ENCODE data around the gene ANK3. TPM values are rescaled to one million over a fixed set of nuclear protein-coding genes. Genes with fewer than 3 reads are reported as not detected.

ANK3 gene
- total RNA-seq, 1 experiment from 2014 or later: 32.0 TPM

- TF ChIP-seq, protein P1, sequence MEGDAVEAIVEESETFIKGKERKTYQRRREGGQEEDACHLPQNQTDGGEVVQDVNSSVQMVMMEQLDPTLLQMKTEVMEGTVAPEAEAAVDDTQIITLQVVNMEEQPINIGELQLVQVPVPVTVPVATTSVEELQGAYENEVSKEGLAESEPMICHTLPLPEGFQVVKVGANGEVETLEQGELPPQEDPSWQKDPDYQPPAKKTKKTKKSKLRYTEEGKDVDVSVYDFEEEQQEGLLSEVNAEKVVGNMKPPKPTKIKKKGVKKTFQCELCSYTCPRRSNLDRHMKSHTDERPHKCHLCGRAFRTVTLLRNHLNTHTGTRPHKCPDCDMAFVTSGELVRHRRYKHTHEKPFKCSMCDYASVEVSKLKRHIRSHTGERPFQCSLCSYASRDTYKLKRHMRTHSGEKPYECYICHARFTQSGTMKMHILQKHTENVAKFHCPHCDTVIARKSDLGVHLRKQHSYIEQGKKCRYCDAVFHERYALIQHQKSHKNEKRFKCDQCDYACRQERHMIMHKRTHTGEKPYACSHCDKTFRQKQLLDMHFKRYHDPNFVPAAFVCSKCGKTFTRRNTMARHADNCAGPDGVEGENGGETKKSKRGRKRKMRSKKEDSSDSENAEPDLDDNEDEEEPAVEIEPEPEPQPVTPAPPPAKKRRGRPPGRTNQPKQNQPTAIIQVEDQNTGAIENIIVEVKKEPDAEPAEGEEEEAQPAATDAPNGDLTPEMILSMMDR (conservative IDR thresholded peaks at IDR 0.05): no peak
- TF ChIP-seq EZH2 (IDR thresholded peaks at IDR 0.05; ENCODE audit: low read depth): no peak
- CTCF ChIA-PET: no interaction called here
- Histone ChIP-seq H2AFZ (no peak overlapping the region), H3K4me2 (no peak overlapping the region), H3K36me3 (ENCODE audit: low read depth) (no peaks in the 10 kb centered on the region), H4K20me1 (ENCODE audit: insufficient read depth) (no peaks in the 10 kb centered on the region), H3K79me2 (ENCODE audit: low read depth) (no peaks in the 10 kb centered on the region), H3F3A (ENCODE audit: insufficient read depth, low read depth) (no peaks in the 10 kb centered on the region), H3K9me2 (ENCODE audit: insufficient read depth) (0 out of 2 replicates have a peak, but pooled peaks cover 4% of the 10 kb centered on the region), H3K4me3 (no peak overlapping the region), H3K27me3 (ENCODE audit: insufficient read depth, low read depth) (no peaks in the 10 kb centered on the region), H3K9me3 (ENCODE audit: insufficient read depth, low read depth) (no peaks in the 10 kb centered on the region), H3K27ac (no peak overlapping the region), H3K4me1 (replicated peaks; ENCODE audit: insufficient read depth) (no peaks in the 10 kb centered on the region)
- intact Hi-C loops (cut with micrococcal nuclease; ENCODE audit: unreplicated experiment): no loop called here
- no TSS peak for BruUV-seq (replicated peaks)
- no peak for DNase-seq
- POLR2A ChIA-PET (ENCODE audit: unreplicated experiment): no interaction called here
Measured at GRCh38 chr10:60253484-60253883, 136.2 kb downstream of the ANK3 start.

- Histone ChIP-seq H4K20me1 (ENCODE audit: insufficient read depth) (no peaks in the 10 kb centered on the region), H3K79me2 (ENCODE audit: low read depth) (no peaks in the 10 kb centered on the region), H3K4me1 (replicated peaks; ENCODE audit: insufficient read depth) (no peaks in the 10 kb centered on the region), H3K4me3 (no peak overlapping the region), H2AFZ (no peak overlapping the region), H3K27me3 (ENCODE audit: insufficient read depth, low read depth) (no peaks in the 10 kb centered on the region), H3F3A (ENCODE audit: insufficient read depth, low read depth) (no peaks in the 10 kb centered on the region), H3K27ac (no peak overlapping the region), H3K9me3 (ENCODE audit: insufficient read depth, low read depth) (no peaks in the 10 kb centered on the region), H3K9me2 (ENCODE audit: insufficient read depth) (0 out of 2 replicates have a peak, but pooled peaks cover 4% of the 10 kb centered on the region), H3K36me3 (ENCODE audit: low read depth) (no peaks in the 10 kb centered on the region), H3K4me2 (no peak overlapping the region)
- no peak for TF ChIP-seq EZH2 (IDR thresholded peaks at IDR 0.05; ENCODE audit: low read depth)
- TF ChIP-seq, protein P1 (conservative IDR thresholded peaks at IDR 0.05): no peak
- intact Hi-C loops (cut with micrococcal nuclease; ENCODE audit: unreplicated experiment): no loop called here
- CTCF ChIA-PET: no interaction called here
- BruUV-seq (replicated peaks): no TSS peak
- POLR2A ChIA-PET (ENCODE audit: unreplicated experiment): no interaction called here
- DNase-seq: no peak
Measured at GRCh38 chr10:60252688-60253087, 137.0 kb downstream of the ANK3 start.

DNA sequence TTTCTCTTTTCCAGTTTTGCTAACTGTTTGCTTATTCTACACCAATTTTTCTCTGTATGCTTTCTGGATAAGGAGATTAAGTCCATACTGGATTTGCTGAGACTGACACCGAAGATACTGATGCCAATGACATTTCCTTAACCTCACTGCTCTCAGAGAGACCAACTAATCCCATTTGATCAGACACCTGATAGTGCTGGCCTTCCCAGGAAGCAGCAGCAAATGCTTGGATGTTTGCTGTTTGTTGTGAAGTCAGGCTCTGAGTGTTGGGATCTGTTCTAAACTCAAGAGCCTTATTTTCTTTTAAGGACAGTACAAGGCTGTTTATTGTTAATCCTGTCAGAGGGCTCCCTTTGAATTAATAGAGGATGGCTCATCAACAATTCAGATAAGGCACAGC, 143.3 kb downstream of the ANK3 start:
- Histone ChIP-seq H3K27me3 (ENCODE audit: insufficient read depth, low read depth) (no peaks in the 10 kb centered on the region), H3K79me2 (ENCODE audit: low read depth) (no peaks in the 10 kb centered on the region), H3K27ac (no peak overlapping the region), H4K20me1 (ENCODE audit: insufficient read depth) (no peaks in the 10 kb centered on the region), H3K9me3 (ENCODE audit: insufficient read depth, low read depth) (no peaks in the 10 kb centered on the region), H3F3A (ENCODE audit: insufficient read depth, low read depth) (no peaks in the 10 kb centered on the region; the same call in 1 of the 2 replicates), H3K9me2 (ENCODE audit: insufficient read depth) (no peaks in the 10 kb centered on the region; the same call in 1 of the 2 replicates), H3K36me3 (ENCODE audit: low read depth) (no peaks in the 10 kb centered on the region), H2AFZ (no peak overlapping the region), H3K4me2 (no peak overlapping the region), H3K4me1 (replicated peaks; ENCODE audit: insufficient read depth) (no peaks in the 10 kb centered on the region), H3K4me3 (no peak overlapping the region)
- intact Hi-C loops (cut with micrococcal nuclease; ENCODE audit: unreplicated experiment): no loop called here
- no TSS peak for BruUV-seq (replicated peaks)
- ChIA-PET CTCF (no interaction called here), POLR2A (ENCODE audit: unreplicated experiment) (no interaction called here)
- TF ChIP-seq, protein P1 (conservative IDR thresholded peaks at IDR 0.05): no peak
- no peak for TF ChIP-seq EZH2 (IDR thresholded peaks at IDR 0.05; ENCODE audit: low read depth)
- DNase-seq: no peak
